GM19035 (cell line): ENCODE measurements around the gene TSPAN33.
"Not testable (repeated sequence)": the region's sequence is repeated elsewhere in the genome, so short reads cannot be mapped to it uniquely, and the experiment has no call there.

Experiments used
- ATAC-seq: cut with Tn5 transposase; IDR thresholded peaks from one replicate; pipeline ENCODE4 v1.9.1; 2021; ENCODE audit not compliant: unreplicated experiment

TSPAN33 gene

DNA sequence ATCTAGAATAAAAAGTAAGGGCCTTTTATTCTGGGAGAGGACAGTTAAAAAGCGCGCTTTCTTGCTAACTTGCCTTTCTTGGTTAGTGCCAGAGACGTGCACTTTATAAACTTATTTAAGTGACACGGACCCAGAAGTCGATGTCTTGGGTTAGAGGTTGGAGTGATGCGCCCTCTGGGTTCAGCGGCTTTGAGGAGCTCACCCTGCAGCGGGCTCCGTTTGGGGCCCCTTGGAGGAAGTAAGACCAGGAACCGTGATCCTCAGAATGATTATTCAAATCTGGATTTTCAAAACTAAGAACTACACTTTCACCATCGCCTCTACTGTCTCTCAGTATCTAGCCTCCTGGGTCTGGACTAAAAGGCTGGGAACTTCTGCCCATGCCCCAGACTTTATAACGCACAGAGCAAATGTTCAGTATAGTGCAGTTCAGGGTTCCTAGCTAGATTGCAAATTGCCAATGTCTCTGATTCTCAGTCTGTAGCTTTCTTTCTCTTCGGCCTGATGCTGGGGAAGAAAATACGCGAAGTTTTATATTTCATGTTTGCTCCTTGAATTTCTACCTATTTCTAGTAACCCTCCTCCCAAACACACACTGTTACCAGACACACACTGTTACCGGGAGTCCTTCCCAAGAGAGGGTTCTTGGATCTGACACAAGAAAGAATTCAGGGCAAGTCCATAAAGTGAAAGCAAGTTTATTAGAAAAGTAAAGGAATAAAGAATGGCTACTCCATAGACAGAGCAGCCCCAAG, 25.4 kb downstream of the TSPAN33 start:
- no peak for ATAC-seq

DNA sequence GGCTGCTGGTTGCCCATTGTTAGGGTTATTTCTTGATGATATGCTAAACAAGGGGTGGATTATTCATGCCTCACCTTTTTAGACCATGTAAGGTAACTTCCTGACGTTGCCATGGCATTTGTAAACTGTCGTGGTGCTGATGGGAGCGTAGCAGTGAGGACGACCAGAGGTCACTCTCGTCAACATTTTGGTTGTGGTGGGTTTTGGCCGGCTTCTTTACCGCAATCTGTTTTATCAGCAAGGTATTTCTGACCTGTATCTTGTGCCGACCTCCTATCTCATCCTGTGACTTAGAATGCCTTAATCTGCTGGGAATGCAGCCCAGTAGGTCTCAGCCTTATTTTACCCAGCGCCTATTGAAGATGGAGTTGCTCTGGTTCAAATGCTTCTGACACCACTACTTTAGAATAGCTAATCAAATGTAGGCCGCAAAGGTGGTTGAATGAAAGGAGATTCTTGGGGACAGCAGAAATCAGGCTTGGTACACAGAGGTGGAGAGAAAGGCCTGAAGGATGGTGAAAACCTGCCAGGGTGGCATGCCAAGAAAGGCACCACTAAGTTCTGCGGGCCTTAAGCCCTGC, 26.0 kb downstream of the TSPAN33 start:
- ATAC-seq: no peak

DNA sequence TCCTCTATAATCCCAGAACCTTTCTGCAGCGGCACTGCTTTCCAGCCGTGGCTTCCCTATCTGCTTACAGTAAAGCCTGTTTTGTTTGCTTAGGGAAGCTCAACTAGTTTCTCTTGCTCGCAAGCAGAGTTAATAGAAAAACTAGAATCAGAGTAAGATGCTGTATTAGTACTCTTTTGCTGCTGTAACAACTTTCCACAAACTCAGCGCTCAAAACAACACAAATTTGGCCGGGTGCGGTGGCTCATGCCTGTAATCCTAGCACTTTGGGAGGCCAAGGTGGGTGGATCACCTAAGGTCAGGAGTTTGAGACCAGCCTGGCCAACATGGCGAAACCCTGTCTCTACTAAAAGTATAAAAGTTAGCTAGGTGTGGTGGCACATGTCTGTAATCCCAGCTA, 29.4 kb downstream of the TSPAN33 start:
- not testable (repeated sequence) for ATAC-seq

DNA sequence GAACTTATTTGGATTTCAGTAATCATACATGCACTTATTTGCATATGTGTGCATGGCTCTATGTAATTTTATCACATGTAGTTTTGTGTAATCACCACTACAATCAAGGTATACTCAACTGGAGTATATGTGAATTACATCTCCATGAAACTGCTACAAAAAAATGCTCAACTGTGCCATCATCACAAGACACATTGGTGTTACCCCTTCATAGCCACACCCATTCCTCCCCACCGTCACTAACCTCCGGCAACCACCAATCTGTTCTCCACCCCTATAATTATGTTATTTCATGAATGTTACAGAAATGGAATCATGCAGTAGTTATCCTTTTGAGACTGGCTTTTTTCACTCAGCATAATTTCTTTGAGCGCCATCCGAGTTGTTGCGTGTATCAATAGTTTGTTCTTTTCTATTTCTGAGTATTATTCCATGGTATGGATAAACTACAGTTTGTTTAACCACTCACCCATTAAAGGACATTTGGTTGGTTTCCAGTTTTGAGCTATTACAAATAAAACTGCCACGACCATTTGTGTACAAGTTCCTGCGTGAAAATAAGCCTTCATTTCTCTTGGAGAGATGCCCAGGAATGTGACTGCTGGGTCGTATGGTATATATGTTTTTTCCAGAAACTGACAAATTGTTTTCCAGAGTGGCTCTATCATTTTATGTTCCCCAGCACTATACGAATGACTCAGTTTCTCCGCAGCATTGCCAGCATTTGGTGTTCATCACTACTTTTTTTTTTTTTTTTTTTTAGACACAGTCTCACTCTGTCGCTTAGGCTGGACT, 32.6 kb downstream of the TSPAN33 start:
- no peak for ATAC-seq

DNA sequence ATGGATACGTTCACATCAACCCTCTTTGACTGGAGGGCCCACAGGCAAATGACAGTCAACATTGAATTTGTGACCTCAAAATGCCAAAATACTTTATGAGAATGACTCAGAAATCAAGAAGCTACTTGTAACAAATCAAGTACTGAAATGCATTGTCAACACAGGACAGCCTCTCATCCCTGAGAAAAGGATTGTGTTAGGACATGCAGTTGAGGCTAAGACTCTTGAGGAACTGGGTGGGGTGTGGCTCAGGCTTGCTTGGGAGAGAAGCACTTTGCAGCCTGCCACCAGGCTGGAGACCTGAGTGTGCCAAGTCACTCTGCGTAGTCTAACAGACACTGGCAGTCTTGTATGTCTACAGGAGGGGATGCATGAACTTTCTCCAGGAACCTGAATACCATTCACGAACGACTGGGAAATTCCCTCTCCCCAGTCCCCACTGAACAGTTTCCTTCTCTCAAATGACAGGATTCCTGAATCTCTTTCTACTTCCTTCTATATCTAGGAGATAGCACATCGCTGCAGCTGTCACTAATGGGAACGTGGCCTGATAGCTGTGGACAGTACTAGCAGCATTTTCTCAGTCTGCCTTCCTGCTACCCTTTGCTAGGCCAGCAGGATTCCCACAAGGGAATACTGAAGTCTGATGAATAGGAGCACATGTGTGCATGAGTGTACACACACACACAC, 40.6 kb downstream of the TSPAN33 start:
- no peak for ATAC-seq

DNA sequence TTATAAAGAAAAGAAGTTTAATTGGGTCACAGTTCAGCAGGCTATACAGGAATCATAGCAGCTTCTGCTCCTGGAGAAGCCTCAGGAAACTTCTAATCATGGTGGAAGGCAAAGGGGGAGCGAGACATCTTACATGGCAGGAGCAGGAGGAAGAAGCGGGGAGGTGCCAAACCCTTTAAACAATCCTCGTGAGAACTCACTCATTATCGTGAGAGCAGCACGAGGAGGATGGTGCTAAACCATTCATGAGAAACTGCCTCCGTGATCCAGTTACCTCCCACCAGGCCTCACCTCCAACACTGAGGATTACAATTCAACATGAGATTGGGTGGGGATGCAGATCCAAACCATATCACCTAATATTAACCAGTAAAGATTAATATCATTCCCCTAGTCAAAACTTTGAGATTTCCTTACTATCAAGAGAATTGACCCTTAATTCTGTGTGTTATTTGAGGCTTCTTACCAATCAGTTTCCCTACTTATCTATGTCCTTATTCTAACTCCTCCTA, 42.3 kb downstream of the TSPAN33 start:
- no peak for ATAC-seq

DNA sequence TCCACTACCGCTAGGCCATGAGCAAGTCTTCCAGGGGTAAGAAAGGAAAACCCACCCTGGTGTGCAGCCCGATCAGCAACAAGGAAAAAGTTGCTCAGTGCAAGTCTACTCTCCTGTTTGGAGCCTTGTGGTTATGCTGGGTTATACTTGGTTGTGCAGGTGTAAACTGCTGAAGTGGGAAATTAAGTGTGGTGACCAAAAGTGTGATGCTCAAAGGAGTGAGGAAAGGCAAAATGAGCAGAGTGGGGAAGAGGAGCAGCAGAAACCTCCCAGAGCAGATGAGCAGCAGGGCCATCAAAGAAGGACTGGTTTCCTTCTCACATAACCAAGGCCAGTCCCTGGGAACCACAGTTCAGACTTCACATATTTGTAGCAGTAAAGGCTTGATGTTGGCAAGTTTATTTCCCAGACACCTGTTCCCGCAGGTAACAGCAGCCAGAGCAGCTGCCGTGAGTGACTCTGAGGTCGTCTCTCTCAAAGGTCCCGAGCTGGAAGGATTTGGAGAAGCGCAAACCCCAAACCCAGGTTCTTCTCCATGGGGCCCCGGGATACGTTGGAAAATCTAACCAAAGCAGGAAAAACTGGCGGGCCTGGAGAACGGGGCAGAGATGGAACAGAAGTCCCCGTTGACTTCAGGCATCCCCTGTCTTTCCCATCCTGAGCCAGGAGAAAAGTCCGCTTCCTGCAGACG, 43.3 kb downstream of the TSPAN33 start:
- ATAC-seq: no peak

DNA sequence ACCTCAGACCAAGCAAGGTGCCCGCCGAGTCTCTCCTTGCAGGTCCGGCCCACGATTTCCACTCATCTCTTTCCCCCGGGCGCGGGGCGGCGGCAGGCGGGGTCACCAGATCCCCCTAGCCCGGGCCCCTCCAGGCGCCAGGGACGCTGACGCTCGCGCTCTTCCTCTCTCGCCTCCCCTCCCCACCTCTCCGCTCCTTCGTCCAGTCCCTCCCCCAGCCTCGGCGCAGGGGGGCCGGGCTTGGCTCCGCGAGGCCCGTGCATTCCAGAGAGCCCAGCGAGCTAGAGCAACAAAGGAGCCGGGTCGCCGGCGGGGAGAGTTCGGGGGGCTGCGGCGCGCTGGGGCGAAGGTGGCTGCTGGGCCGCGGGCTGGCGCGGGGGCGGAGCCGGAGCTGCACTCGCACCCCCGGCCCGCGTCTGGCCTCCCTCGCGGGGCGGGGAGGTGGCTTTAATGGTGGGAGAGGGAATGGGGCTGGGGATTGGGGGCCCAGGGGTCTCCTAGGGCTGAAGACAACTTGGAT, 43.9 kb downstream of the TSPAN33 start, which contains the start of gene SMO:
TSS of gene SMO (plus strand) at position 262 of the 520 bp plus-strand sequence. CDS start 519 bp downstream, outside the sequence.
- ATAC-seq: no peak

DNA sequence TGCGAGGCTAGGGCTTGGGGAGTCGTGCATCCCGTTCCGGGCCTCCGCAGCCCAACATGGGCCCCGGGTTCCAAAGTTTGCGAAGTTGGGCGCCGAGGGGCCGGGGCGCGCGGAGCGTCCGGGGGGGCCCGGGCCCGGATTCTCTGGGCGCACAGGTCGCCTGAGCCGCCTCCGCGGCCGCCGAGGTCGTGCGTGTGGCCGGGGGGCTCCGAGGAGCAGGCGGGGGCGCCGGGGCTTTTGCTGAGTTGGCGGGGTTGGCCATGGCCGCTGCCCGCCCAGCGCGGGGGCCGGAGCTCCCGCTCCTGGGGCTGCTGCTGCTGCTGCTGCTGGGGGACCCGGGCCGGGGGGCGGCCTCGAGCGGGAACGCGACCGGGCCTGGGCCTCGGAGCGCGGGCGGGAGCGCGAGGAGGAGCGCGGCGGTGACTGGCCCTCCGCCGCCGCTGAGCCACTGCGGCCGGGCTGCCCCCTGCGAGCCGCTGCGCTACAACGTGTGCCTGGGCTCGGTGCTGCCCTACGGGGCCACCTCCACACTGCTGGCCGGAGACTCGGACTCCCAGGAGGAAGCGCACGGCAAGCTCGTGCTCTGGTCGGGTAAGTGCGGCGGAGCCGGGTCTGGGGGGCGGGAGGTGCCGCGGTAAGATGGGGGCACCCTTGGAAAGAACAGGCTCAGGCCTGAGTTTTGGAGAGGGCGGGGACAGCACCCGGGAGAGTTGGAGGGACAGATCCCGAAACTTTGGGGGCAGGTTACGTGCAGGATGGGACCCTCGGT, 44.6 kb downstream of the TSPAN33 start:
- ATAC-seq: no peak

DNA sequence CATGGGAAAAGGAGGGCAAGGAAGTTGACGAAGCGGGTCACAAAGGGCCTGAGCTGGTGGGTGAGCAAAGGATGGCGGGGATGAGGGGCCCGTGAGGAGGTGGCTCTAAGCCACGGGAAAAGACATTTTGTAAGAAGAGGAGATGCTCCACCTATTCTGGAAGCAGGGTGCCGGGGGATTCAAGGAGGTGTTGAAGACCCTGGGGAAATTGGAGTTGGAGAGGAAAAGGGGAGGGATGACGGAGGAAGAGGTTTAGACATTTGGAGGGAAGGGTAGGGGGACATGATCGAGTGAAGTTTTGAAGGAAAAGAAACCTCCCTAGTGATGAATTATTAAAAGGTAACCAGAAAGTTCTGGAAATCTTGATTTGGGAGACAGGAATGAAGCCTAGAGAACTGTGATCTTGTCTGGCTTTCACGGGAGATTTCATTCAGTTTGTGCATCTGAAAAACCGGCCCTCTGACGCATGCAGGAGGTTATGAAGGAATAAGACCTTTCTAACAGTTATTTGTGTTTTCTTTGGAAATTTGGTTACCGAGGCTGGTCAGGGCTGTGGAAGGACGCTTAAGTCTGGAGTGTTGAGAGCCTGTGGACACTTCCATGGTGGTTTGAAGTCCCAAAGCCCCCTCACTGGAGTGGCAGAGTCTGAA, 45.3 kb downstream of the TSPAN33 start:
- ATAC-seq: no peak

DNA sequence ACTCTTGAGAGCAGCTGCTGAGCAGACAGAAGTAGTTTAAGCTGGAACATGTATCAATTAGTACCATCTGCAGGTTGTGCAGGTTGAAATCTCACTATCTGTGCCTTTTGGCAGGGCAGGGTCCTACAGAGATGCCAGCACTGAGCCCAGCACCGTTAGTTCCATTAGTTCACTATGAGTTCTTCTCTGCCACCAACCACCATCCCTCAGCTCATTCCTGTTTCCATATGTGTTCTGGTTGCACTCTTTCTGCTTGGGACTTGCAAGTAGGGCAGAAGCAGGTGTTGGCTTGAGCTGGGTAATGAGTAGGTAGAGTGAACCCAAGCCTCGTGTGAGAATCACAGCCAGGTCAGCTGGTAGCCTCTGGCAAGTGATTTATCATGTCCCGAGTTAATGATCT, 46.8 kb downstream of the TSPAN33 start:
- ATAC-seq: no peak

DNA sequence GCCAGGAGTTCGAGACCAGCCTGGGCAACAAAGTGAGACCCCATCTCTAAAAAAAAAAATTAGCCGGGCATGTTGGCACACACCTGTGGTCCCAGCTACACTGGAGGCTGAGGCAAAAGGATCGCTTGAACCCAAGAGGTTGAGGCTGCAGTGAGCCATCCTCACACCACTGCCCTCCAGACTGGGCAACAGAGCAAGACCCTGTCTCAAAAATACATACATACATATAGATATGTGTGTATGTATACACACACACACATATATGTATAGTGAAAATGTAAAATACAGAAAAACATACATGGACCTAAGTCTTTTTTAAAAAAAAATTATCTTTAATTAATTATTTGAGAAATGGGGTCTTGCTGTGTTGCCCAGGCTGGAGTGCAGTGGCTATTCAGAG, 49.4 kb downstream of the TSPAN33 start:
- ATAC-seq: no peak

DNA sequence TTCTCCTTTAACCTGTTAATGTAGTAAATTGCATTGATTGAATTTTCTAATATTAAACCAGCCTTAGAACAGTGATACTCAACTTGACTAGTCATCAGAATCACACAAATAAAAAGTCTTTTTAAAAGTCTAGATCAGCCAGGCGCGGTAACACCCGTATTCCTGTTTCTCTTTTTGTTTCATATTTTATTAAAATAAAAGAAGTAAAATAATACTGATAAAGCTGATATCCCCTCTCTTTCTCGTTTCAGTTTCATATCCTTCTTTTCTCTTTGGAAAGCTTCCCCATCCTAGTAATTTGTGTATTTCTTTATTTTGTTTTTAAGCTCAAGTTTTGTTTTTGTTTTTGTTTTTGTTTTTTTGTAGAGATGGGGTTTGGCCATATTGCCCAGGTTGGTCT, 53.3 kb downstream of the TSPAN33 start:
- no peak for ATAC-seq

DNA sequence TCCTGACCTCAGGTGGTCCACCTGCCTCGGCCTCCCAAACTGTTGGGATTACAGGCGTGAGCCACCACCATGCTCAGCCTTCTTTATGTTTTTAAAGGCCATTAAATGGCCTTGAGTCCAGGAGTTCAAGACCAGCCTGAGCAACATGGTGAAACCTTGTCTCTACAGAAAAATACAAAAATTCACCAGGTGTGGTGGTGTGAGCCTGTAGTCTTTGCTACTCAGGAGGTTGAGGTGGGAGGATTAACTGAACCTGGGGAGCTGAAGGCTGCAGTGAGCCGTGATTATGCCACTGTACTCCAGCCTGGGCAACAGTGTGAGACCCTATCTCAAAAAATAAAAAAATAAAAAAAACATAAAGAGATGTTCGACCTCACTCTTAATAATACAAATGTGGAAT, 54.9 kb downstream of the TSPAN33 start:
- ATAC-seq: no peak

DNA sequence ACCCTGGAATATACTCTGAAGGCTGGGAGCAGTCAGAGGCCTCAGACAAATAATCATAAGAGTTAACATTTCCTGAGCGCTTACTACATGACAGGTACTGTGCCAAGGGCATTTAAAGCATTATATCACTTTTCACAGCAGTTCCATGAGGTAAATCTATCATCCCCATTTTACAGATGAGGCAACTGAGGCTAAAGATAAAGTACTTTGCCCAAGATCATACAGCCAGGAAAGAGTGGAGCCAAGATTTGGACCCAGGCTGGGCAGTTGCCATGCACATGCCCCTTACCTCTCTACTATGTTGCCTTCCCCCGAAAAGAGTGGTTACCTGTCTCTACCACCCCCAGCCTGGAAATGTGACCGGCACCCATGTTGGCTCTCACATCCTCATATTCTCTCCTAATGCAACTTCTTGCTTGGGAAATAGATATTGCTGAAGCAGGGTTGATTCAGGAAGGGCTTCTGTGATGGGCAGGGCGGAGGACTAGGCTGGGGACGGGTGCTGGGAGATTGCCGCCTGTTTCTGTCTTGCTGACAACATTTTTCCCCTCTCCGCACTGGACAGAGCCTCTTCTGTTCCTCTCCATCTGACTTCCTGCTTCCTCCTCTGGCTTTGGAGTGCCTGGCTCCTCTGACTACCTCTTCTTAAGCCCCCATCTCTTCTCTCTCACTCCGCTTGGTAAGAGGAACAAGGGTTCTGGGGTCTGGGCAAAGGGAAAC, 57.7 kb downstream of the TSPAN33 start:
- no peak for ATAC-seq

DNA sequence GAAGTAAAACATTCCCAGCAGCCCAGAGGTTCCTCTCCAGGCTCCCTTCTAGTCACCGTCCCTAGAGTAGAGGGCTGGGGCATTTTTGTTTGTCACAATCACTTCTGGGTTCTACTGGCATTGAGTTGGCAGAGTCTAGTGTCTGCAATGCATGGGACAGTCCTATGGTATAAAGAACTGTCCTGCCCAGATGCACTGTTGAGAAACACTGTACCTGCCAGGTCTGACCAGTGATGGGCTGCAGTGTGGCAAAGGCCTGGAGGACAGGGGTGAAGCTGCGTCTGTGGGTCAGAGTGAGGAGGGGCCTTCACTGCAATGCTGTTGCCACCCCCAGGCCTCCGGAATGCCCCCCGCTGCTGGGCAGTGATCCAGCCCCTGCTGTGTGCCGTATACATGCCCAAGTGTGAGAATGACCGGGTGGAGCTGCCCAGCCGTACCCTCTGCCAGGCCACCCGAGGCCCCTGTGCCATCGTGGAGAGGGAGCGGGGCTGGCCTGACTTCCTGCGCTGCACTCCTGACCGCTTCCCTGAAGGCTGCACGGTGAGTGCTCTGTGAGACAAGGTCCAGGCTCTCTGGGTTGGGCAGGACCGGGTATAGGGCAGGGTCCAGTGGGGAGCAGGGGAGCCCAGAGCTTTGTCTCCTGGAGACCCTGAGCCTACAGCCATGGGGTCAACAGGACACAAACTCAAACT, 58.7 kb downstream of the TSPAN33 start:
- no peak for ATAC-seq

DNA sequence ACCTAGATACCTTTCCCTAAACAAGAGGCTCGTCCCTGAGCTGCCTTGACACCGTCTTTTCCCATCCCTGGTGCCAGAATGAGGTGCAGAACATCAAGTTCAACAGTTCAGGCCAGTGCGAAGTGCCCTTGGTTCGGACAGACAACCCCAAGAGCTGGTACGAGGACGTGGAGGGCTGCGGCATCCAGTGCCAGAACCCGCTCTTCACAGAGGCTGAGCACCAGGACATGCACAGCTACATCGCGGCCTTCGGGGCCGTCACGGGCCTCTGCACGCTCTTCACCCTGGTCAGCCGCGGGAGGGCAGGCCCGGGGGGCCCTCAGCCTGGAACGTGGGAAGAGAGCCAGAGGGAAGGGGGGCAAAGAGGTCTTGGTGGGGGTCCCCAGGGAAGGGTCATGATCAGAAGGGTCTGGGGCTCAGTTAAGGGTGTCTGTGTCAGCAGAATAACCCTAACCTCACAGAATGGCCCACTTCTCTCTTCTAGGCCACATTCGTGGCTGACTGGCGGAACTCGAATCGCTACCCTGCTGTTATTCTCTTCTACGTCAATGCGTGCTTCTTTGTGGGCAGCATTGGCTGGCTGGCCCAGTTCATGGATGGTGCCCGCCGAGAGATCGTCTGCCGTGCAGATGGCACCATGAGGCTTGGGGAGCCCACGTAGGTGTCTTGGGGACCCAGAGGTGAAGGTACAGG, 60.8 kb downstream of the TSPAN33 start:
- no peak for ATAC-seq
